WTC11 (cell line): ENCODE measurements around the gene STK32C. TPM values are rescaled to one million over a fixed set of nuclear protein-coding genes. Genes with fewer than 3 reads are reported as not detected.

Experiments used
- ATAC-seq: fragments of 200-7000 bp; cut with Tn5 transposase; 2 replicates; pipeline ENCODE4 v1.10.0; 2021; ENCODE audit warnings: mild to moderate bottlenecking, moderate library complexity
- CTCF ChIA-PET: fragments of 300-600 bp; sonication (Branson Sonifier 250); formaldehyde crosslinking; loops from one replicate; lab custom pipeline; 2021; ENCODE audit warnings: antibody characterized with exemption; lab: Charles Lee
- POLR2A ChIA-PET: fragments of 350-600 bp; sonication (Branson Sonifier 250); formaldehyde crosslinking; loops from one replicate; lab custom pipeline; 2021; ENCODE audit warnings: antibody characterized with exemption; lab: Charles Lee
- DNase-seq: peaks from one replicate; pipeline ENCODE4 v3.0.0; 2021; ENCODE audit warnings: low spot score
- H3K27ac Mint-ChIP-seq: 2 replicates; pipeline ENCODE4 v1.8.0; 2021; ENCODE audit warnings: mixed read lengths
- H3K27me3 Mint-ChIP-seq: 2 replicates; pipeline ENCODE4 v1.8.0; 2021; ENCODE audit warnings: low read depth, mild to moderate bottlenecking, moderate library complexity, mixed read lengths
- H3K36me3 Mint-ChIP-seq: 2 replicates; pipeline ENCODE4 v1.8.0; 2021; ENCODE audit warnings: mixed read lengths
- H3K4me1 Mint-ChIP-seq: 2 replicates; pipeline ENCODE4 v1.8.0; 2022; ENCODE audit warnings: mixed read lengths
- H3K4me3 Mint-ChIP-seq: 2 replicates; pipeline ENCODE4 v1.8.0; 2021; ENCODE audit warnings: mild to moderate bottlenecking, moderate library complexity, mixed read lengths
- H3K9me3 Mint-ChIP-seq: 2 replicates; pipeline ENCODE4 v1.8.0; 2021; ENCODE audit warnings: mixed read lengths
- CDX4 ChIP-seq: fragments of 250-450 bp; sonication (Bioruptor Pico); IDR thresholded peaks from 2 replicates; pipeline ENCODE4 v1.9.0; 2021; ENCODE audit warnings: moderate library complexity, mild to moderate bottlenecking, inconsistent platforms, borderline replicate concordance
- CTCF ChIP-seq: fragments of 200-600 bp; IDR thresholded peaks from 2 replicates; pipeline ENCODE4 v1.8.0; 2022; ENCODE audit warnings: antibody characterized with exemption
- E2F4 ChIP-seq: sonication (generic); formaldehyde crosslinking; IDR thresholded peaks from 2 replicates; pipeline ENCODE4 v1.8.1; 2022; ENCODE audit warnings: low read depth, mild to moderate bottlenecking, moderate library complexity, missing genetic modification reagents, borderline replicate concordance
- ERG ChIP-seq: fragments of 250-450 bp; sonication (Bioruptor Pico); IDR thresholded peaks from 2 replicates; pipeline ENCODE4 v1.8.0; 2021; ENCODE audit warnings: mild to moderate bottlenecking
- FOXJ3 ChIP-seq: sonication (generic); formaldehyde crosslinking; IDR thresholded peaks from 2 replicates; pipeline ENCODE4 v1.9.0; 2021; ENCODE audit warnings: missing genetic modification reagents, mild to moderate bottlenecking, borderline replicate concordance
- MLX ChIP-seq: sonication (generic); formaldehyde crosslinking; IDR thresholded peaks from 2 replicates; pipeline ENCODE4 v1.8.1; 2023; ENCODE audit warnings: mild to moderate bottlenecking, missing genetic modification reagents, moderate library complexity
- NFYB ChIP-seq: sonication (generic); formaldehyde crosslinking; conservative IDR thresholded peaks from 2 replicates; pipeline ENCODE4 v1.8.0; 2022; ENCODE audit warnings: low read depth, missing genetic modification reagents
- NR1H2 ChIP-seq: sonication (generic); formaldehyde crosslinking; IDR thresholded peaks from 2 replicates; pipeline ENCODE4 v1.9.0; 2021; ENCODE audit warnings: mild to moderate bottlenecking, moderate library complexity, missing genetic modification reagents
- RORB ChIP-seq: fragments of 250-450 bp; sonication (Bioruptor Pico); IDR thresholded peaks from 2 replicates; pipeline ENCODE4 v1.9.0; 2021; ENCODE audit warnings: mild to moderate bottlenecking
- SOX15 ChIP-seq: fragments of 250-450 bp; sonication (Bioruptor Pico); IDR thresholded peaks from 2 replicates; pipeline ENCODE4 v1.9.0; 2021; ENCODE audit warnings: mild to moderate bottlenecking
- USF2 ChIP-seq: sonication (generic); formaldehyde crosslinking; IDR thresholded peaks from 2 replicates; pipeline ENCODE4 v1.8.1; 2023; ENCODE audit warnings: mild to moderate bottlenecking, missing genetic modification reagents, moderate library complexity
- ZNF219 ChIP-seq: sonication (generic); formaldehyde crosslinking; IDR thresholded peaks from 2 replicates; pipeline ENCODE4 v1.8.0; 2023; ENCODE audit warnings: missing genetic modification reagents, mild to moderate bottlenecking, borderline replicate concordance
- ZNF263 ChIP-seq: sonication (generic); formaldehyde crosslinking; IDR thresholded peaks from 2 replicates; pipeline ENCODE4 v1.8.1; 2022; ENCODE audit warnings: low read depth, mild to moderate bottlenecking, moderate library complexity, missing genetic modification reagents
- ZNF281 ChIP-seq: sonication (generic); formaldehyde crosslinking; IDR thresholded peaks from 2 replicates; pipeline ENCODE4 v1.8.0; 2023; ENCODE audit warnings: mild to moderate bottlenecking, missing genetic modification reagents
- ZNF317 ChIP-seq: sonication (generic); formaldehyde crosslinking; IDR thresholded peaks from 2 replicates; pipeline ENCODE4 v1.8.1; 2023; ENCODE audit warnings: low read depth, mild to moderate bottlenecking, moderate library complexity, missing genetic modification reagents, borderline replicate concordance
- ZNF512 ChIP-seq: sonication (generic); formaldehyde crosslinking; IDR thresholded peaks from 2 replicates; pipeline ENCODE4 v1.8.1; 2022; ENCODE audit warnings: missing genetic modification reagents, borderline replicate concordance
- total RNA-seq: library from RNA; stranded (reverse); gene quantifications from 3 replicates; pipeline ENCODE4 v1.2.3, GENCODE V29; 2021

STK32C gene
- total RNA-seq, 1 experiment from 2014 or later, result 20.7 TPM

GRCh38 chr10:132270721-132271457 lies 36.9 kb downstream of the STK32C start:
- ATAC-seq (no peak), DNase-seq (no peak)
- Mint-ChIP-seq H3K27me3 (no peaks in the 10 kb centered on the region), H3K9me3 (peaks cover 22% of the 10 kb centered on the region), H3K36me3 (peaks cover 19% of the 10 kb centered on the region), H3K27ac (no peak overlapping the region), H3K4me3 (no peak overlapping the region), H3K4me1 (peaks cover 7% of the 10 kb centered on the region)
- TF ChIP-seq NR1H2 (CRISPR knock-in tag) (no peak), NFYB (no peak), USF2 (CRISPR knock-in tag) (no peak), CTCF (no peak), SOX15 (no peak)
- ChIA-PET POLR2A (no interaction called here), CTCF (no interaction called here)

GRCh38 chr10:132270256-132270655 lies 37.5 kb downstream of the STK32C start:
- peaks cover 19% of the 10 kb centered on the region for H3K36me3 Mint-ChIP-seq
- DNase-seq, result no peak
- H3K27me3 Mint-ChIP-seq, result no peaks in the 10 kb centered on the region
- no peak for ATAC-seq
- CTCF ChIA-PET, result interaction anchor here (1.0 kb wide), 1 partner anchor 181 kb away, joined by 3 read pairs; no protein-coding TSS in a partner anchor
- peaks cover 22% of the 10 kb centered on the region for H3K9me3 Mint-ChIP-seq
- POLR2A ChIA-PET, result no interaction called here
- TF ChIP-seq ERG (CRISPR knock-in tag) (no peak), RORB (CRISPR knock-in tag) (no peak), CDX4 (CRISPR knock-in tag) (no peak), FOXJ3 (CRISPR knock-in tag) (no peak)
- no peak overlapping the region for H3K4me3 Mint-ChIP-seq
- peaks cover 7% of the 10 kb centered on the region for H3K4me1 Mint-ChIP-seq
- H3K27ac Mint-ChIP-seq, result no peak overlapping the region

GRCh38 chr10:132269266-132270230 lies 38.2 kb downstream of the STK32C start:
- peaks cover 19% of the 10 kb centered on the region for H3K36me3 Mint-ChIP-seq
- ChIA-PET POLR2A (no interaction called here), CTCF (interaction anchor here (1.0 kb wide), 1 partner anchor 182 kb away, joined by 3 read pairs; no protein-coding TSS in a partner anchor)
- H3K27me3 Mint-ChIP-seq, result no peaks in the 10 kb centered on the region
- DNase-seq, result no peak
- no peak overlapping the region for H3K27ac Mint-ChIP-seq
- H3K4me1 Mint-ChIP-seq, result peaks cover 7% of the 10 kb centered on the region
- H3K9me3 Mint-ChIP-seq, result peaks cover 22% of the 10 kb centered on the region
- no peak for ATAC-seq
- H3K4me3 Mint-ChIP-seq, result no peak overlapping the region
- TF ChIP-seq ZNF263 (CRISPR knock-in tag), result no peak
- no peak for TF ChIP-seq ZNF317 (CRISPR knock-in tag)
- no peak for TF ChIP-seq ZNF219 (CRISPR knock-in tag)
- TF ChIP-seq MLX (CRISPR knock-in tag), result no peak
- no peak for TF ChIP-seq ZNF512 (CRISPR knock-in tag)
- no peak for TF ChIP-seq E2F4 (CRISPR knock-in tag)
- TF ChIP-seq ZNF281 (CRISPR knock-in tag), result no peak
